DMS 273 (cell line): Measurements from ENCODE around the gene DCLK2.
A peak's percentile ranks its signal among the peaks of the same experiment; 100 is the strongest.

Experiments used
- DNase-seq: peaks from one replicate; lab custom pipeline; 2025; ENCODE audit not compliant: unreplicated experiment; lab: John Stamatoyannopoulos, UW

The DCLK2 gene

DNA sequence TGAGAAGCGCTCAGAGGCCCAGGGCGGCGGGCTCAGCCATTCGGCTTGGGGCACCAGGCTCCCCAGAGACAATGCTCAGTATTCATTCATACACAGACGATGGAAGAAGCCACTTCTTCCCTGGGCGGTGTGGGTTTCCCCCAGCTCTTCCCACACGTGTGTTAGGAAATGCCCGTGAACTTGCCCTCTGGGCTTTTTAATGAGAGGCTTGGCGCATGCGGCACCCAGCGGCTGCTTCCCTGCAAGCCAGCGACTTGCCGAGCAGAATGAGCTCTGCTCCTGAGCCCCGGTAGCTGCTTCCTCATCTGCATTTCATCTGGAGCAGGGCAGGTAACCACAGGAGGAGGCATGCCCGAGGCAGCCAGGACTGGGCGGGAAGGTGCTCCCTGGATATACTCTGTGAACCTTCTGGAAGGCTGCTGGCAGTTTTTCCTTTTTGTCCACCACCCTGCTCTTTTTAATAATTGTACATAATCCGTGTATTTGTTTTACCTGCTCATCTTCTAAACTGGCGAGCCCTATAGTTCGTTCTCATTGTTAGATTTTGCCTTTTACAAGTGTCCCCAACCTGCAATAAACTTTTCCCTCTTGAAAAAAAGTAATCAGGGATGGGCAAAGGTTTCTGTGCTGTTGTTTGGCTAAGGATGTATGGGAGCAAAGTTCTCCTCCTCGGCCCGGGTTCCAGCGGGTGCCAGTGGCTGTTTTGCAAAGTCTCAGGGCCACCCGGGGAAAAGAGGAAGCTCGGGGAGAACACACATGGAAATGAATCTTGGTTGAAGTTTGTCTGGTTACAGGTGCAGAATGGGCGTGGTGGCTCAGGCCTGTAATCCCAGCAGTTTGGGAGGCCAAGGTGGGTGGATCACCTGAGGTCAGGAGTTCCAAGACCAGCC is 178.8 kb downstream of the DCLK2 start:
- no peak for DNase-seq

DNA sequence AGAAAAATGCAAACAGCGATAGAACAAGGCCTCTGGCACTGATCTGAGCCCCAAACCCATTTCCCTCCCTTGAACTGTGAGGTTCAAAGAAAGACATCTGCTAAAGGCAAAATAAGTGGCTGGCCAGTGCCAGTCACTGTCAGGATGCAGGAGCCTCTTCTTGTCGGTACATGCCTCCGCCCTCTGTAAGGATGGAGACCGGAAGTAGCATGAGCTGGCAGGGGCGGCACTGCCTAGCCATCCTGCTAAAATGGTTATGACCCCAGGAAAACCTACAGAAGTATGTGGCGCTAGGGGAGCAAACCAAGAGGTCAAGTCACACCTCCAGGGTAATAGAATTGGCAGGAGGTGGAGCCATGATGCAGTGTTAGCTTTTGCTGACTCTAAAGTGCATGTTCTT is 180.3 kb downstream of the DCLK2 start:
- DNase-seq = no peak

DNA sequence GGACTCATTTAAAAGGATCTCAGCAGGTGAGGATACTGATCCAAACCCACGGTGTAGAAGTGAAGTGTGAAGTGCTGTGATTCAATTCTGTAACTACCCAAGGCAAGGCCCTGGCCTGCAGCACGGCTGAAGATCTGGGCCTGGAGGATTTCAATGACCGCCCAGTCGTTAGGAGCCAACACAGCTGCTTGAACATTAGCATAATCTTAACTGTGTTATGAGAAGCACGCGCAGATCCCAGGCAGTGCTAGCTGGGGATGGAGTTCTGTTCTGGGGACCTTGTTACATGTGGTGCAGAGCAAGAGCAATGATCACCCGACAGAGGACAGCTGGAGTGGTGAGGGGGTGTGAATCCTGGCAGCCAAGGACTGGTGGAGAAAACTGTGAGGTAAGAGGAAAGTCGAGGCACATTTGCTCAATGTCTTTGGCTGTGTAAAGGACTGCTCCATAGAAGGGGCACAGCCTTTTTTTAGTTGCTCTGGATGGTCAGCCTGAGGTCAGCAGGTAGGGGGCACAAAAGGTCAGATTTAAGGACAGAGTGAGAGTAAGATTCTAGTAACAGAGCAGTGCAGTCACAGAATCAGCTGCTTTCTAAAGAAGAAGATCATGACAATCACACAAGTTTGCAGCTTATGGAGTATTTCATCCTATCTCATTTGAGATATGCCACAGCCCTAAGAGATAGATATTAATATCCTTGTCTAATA is 181.8 kb downstream of the DCLK2 start:
- no peak for DNase-seq

DNA sequence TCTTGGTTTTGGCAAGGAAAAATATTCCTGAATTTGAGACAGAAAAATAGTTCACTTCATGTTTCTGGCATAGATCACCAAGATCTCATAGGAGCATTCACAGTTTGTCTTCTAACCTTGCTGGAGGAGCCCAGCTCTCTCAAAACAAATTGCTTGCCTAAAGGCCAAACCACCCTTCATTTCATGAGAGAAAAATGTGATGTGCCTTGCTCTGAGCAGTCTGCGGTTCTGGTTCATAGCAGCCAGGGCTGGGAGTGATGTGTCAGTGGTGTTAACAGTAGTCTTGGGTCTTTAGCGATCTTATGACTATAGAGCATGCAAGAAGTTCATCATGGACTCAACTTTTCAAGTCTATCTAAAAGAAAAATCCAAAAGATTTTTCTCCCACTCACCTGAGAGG is 183.3 kb downstream of the DCLK2 start:
- no peak for DNase-seq

DNA sequence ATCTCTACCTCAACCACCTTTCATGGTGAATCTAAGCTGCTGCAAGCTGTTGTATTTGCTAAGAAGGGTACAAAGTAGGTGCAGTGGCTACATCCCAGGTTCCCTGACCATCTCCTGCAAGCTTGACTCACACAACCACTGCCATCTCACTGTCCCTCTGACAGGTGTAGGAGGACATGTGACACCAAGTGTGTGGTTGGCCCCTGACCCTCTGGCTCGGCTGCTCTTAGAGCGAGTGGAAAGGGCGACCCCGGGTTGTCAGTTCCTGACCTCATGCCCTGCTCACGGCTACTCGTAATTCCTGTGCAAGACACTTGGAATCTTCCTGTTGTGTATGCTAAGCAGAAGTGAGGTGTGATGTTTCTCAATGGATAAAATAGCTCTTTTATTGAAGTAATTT is 184.4 kb downstream of the DCLK2 start:
- no peak for DNase-seq

DNA sequence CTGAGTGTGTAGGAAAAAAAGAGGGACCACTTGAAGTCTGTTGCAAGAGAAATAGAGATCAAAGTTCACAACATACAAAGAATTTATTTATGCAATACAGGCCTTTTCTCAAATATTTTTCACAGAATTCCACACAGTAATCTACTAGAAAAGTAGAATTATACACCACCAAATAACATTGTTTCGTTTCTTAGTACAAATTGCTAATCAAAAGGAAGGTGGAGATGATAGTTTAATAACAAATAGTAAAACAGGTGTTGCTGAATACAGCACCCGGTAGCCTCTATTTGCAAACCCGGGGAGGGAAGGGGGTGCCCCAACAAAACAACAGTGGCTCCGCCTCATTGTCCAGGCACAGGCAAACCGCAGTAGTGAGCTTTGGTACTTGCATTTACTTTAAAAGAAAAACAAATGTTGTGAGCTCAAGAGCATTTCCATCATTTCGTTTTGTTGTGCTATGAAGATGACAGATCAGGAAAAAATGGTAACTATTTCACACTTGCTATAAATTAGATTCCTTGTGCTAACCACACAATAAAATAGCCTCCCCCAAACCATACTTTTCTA is 186.4 kb downstream of the DCLK2 start:
- DNase-seq = no peak

DNA sequence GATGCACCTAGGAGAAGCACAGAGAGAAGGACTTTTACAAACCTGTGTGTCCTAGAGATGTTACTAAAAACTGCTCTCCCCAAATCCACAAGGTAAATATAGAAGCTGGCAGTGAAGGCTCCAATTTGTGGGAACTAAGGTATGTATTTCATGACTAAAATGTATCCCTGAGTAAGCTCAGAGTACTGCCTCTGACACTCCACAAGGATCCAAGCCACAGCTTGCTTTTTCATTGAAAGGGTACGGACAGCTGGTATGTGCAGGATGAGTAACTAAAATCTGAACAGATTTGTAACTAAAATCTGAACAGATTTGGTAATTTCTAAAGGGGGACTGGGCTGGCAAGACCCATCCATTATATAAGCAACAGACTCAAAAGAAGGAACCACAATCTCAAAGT is 187.6 kb downstream of the DCLK2 start:
- DNase-seq = no peak

DNA sequence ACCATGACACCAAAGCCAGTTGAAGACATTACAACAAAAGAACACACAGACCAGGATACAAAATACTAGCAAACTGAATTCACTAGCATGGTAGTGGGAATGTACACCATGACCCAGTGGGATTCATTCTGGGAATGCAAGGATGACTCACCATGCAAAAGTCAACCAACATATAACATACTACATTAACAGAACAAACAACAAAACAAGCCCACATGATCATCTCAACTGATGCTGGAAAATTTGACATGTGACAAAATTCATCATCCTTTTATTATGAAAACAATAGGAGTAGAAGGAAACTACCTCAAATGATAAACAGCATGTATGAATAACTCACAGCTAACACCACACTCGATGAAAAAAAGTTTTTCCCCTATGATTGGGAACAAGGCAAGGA is 190.2 kb downstream of the DCLK2 start:
- no peak for DNase-seq

DNA sequence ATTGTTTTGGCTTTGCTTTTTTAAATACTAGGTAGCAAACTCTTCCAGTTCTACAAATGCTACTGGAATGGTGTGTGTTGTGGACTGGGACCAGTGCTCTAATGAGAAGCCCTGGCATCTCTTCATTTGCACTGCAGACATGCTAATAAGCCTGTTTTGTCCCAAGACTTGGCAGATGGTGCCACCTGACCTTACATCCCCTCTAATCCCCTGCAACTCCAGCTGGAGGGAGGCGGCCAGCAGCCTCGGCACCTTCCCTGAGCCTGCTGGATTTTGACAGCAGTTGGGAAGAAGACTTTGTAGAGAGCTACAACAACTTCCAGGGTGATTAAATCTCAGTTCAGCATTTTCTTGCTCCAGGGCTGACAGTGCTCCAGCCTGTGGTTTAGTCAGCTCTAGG is 200.0 kb downstream of the DCLK2 start:
- peak; percentile 75 for DNase-seq

DNA sequence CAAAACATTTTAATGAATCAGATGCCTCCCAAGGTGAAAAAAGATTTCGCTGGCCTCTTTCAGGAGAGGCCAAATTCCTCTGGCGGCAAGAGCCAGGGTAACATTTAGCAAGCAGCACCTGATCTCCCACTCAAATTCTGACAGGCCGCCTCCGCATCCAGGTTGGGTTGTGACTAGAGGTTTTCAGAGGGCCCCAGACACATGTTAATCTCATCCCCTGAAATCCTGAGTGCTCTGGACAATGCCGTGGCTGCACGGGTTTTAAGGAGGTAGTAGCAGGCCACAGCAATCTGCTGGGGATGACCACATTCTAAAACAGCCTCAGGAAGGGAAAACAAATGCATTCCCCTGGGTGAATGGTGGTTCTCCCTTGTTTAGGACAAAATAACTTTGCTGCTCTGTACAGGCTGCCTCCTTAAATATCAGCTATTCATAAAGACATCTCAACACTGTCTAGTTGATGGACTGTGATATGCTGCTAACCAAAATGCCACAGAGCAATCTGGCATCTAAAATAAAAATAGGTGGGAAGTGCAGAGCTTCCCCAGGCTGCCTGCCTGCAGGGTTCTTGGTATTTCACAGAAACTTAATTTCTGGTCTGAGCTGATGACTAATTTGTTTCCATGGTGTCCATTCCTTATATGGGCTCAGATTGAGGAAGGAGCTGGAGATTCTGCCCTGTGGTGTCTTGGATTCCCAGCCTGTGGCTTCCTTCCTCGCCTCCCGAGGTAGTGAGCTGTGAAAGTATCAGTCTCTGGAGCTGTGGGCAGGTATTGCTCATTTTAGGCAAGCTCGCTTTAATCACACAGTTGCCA is 202.0 kb downstream of the DCLK2 start:
- peak; percentile 2 for DNase-seq

DNA sequence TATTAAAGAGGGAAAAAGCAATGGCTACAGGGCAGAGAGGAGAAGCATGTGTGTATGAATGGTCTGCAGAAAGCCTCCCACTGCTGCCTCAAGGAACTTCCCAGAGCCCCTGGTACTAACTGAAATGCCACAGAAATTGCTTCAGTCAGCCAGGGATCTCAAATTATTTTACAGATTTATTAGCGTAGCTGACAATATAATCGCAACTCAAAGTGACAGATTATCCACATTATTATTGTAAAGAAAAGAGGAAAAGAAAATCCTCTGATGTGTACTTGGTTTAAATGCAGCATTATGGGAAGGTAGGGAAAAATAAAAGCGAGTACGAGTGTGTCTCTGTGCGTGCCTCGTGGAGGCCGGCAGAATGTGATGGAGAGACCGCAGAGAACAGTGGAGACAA is 202.7 kb downstream of the DCLK2 start:
- DNase-seq = no peak

DNA sequence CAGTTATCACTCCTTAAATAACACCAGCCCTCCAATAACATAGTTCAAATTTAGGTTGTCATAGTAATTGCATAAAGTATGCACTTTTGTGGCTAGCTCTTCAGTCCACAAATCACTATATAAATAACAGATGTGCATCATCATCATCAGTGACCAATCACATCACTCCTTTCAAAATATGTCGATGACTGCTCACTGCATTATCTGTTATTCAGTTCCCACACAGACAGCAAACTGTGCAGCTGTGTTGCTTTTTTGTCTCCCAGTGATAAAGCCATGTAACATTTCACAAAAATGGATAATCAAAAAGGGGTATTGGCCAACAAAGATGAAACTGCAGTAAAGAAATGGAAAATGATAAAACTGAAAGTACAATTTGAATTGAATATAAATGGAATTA is 205.4 kb downstream of the DCLK2 start:
- no peak for DNase-seq

DNA sequence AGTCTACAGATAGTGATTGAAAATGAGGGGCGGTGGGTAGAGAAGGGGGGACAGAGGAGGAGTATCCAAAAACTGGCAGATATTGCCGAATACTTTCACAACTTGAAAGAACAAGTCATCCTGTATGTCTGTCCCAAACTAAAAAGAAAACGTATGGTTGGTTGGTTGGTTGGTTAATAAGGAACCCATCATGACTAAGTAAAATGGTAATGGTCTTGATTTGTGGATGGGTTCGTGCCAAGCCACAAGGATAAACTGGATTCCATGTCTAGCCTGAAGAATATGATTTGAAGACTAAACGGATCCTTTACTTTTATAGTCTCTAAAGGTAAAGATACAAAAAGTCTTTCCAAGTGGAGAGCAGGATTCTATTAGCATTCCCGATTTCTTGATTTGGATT is 208.4 kb downstream of the DCLK2 start:
- DNase-seq = no peak

DNA sequence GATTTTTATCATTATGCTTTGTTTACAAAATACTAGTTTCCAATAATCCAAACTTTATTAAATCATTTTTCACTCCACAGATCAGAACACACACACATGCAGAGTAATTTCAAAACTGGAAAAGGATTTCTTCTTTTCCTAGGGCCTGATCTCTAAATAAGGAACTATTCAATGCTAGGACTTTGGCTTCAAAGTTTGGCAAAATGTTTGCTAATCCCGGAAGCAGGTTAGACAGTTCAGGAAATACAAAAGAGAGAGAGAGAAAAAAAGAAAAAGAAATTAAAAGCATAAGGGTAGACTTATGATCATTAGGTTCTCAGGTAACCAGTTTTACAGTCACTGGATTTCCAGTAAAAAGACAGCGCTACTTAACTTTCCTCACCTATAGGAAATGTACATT is 211.0 kb downstream of the DCLK2 start:
- no peak for DNase-seq

DNA sequence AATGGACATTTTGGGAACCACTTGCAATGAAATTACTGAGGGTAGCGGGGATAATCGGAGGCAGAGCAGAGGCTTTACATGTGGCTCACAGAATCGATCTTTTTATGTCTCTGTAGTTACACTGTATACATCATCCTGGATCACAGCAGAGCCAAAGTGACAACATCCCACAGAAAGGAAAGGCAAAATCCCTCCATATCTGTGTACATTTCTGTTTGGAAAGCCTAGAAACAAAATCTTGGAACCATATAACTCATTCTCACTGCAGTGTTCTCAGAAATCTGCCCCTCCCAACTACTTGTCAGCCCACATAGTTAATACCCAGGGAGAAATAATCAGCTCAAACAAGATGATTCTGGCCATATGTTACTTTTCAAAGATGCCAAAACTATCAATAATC is 211.6 kb downstream of the DCLK2 start:
- no peak for DNase-seq

DNA sequence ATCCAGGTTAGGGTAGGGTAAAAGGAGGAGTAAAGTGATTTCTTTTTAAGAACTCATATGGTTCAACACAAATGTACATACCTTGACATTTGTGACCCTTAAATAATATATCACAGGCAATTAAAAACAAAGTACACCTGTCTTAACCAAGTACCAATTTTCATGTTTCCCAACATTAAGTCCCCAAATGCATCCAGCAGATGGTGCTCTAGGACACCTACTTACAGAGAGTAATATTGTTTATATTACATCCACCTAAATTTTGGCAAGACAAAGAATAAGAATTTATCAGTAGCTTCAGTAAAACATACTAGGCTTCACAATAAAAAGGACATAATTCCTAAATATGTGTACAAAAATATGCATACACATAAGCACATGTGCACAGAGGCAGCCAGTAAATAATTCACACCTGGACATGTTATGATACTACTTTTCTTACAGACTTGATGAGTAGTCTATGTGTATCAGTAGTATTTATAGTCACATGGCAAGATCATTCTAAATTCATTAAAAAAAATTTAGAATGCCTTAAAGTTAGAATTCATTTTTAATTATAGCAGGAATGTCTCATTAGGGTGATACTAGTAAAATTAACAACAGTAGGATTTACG is 219.7 kb downstream of the DCLK2 start:
- peak; percentile 72 for DNase-seq

DNA sequence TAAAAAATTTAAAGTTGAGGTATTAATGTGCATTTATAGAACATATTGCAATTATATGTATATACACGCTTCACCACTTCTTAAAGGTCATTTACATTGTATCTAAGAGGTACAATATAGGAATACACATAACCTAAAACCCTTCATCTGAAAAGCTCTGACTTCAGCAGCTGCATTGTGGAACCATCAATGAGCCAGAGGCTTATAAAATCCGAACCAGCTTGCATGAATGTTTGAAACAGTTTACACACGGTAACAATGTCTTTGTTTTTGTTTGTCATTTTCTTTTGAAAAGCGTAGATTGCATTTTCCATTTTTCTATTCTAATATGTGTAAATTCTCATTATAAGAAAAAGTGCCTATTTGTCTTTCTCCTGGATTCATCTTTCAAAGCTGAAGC is 221.6 kb downstream of the DCLK2 start:
- DNase-seq = no peak

DNA sequence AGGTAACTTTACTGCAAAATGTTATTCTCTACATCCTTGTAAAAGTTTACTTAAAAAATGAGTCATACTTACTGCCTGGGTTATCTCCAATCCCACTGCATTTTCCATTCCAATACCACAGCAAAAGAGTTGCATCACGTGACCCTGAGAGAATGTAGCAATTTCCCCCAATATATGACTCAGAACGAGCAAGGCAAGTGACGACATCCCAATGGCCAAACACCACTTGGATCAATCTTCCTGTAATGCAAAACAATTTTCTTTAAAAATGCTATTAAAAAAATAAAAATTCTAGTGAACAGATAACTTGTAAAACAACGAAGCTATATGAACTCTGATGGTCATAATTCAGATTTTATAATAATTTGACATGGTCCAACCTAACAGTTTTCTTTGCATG is 224.3 kb downstream of the DCLK2 start:
- DNase-seq = no peak

DNA sequence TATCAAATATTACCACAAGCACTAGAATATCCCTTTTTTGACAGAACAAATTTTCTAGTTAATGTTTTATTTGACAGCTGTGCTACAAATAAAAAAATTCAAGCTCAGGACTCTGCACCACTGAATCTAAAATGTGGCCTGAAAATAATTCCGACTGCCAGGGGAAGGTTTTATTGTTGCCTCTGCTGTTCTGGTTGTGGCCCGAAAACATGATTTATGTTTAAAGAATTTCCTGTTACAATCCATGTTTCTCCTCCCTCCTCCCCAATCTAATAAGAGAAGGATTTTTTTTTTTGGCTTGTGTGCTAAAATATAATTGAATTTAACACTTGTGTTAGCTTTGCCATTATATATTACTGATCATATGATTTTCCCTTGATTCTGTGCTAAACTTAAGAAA is 227.8 kb downstream of the DCLK2 start:
- no peak for DNase-seq

DNA sequence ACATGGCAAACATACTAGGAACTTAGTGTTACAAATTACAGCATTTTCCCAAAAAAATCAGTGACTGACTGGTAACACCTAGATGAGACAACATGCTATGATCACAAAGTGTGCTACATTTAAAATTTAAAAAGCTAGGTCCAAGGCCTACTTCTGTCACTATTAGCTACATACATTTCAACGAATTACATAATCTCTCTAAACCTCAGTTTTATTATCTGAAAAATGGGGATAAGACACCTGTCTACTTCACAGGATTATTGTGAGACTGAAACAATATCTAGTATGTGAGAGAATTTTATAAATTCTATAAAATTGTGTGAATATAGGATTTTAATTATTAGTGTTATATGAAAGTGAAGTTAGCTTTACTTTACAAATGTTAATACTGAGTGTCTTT is 228.5 kb downstream of the DCLK2 start:
- no peak for DNase-seq
